Measurements from ENCODE around the gene MAPK1IP1L.
"Not testable (repeated sequence)": the region's sequence is repeated elsewhere in the genome, so short reads cannot be mapped to it uniquely, and the experiment has no call there.

- TF ChIP-seq, protein P1, sequence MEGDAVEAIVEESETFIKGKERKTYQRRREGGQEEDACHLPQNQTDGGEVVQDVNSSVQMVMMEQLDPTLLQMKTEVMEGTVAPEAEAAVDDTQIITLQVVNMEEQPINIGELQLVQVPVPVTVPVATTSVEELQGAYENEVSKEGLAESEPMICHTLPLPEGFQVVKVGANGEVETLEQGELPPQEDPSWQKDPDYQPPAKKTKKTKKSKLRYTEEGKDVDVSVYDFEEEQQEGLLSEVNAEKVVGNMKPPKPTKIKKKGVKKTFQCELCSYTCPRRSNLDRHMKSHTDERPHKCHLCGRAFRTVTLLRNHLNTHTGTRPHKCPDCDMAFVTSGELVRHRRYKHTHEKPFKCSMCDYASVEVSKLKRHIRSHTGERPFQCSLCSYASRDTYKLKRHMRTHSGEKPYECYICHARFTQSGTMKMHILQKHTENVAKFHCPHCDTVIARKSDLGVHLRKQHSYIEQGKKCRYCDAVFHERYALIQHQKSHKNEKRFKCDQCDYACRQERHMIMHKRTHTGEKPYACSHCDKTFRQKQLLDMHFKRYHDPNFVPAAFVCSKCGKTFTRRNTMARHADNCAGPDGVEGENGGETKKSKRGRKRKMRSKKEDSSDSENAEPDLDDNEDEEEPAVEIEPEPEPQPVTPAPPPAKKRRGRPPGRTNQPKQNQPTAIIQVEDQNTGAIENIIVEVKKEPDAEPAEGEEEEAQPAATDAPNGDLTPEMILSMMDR (IDR thresholded peaks at IDR 0.05 in 4 of 5, conservative IDR thresholded peaks at IDR 0.05 in 1 of 5), result not testable (repeated sequence)
- not testable (repeated sequence) for TF ChIP-seq POLR2A (IDR thresholded peaks at IDR 0.05)
These were observed 13.4 kb downstream of the MAPK1IP1L start for GRCh38 chr14:55064896-55065295.

All from gastrocnemius medialis (tissue), 4 donors.